ENCODE results near the gene ADORA3. TPM values are rescaled to one million over a fixed set of nuclear protein-coding genes. Genes with fewer than 3 reads are reported as not detected.
A peak's percentile ranks its signal among the peaks of the same experiment; 100 is the strongest.

Gene ADORA3
- total RNA-seq, 4 donors from 2014 or later = 5.3 to 17.5 (median 9.9) TPM

- DNase-seq (ENCODE audit: low spot score in 2 of 2) = no peak
- Histone ChIP-seq H3K4me1 (peaks cover 0 to 44% (median 15%) of the 10 kb centered on the region in 4 donors), H3K27ac (no peak overlapping the region), H3K36me3 (peaks cover 0 to 60% (median 6%) of the 10 kb centered on the region in 3 donors), H3K4me3 (no peak overlapping the region), H3K27me3 (no peaks in the 10 kb centered on the region), H3K9me3 (no peaks in the 10 kb centered on the region)
- no peak for TF ChIP-seq CTCF (IDR thresholded peaks at IDR 0.05)
- TF ChIP-seq EP300 (IDR thresholded peaks at IDR 0.05) = no peak
- TF ChIP-seq POLR2A (IDR thresholded peaks at IDR 0.05) = no peak
- 65 to 69% methylated on average over 5 of the region's 5 CpGs for WGBS, 2 donors
Measured at GRCh38 chr1:111454859-111455641, 48.4 kb downstream of the ADORA3 start.

GRCh38 chr1:111453706-111454105, 49.7 kb downstream of the ADORA3 start:
- no peak overlapping the region for H3K4me3 ChIP-seq
- H3K27ac ChIP-seq = no peak overlapping the region
- no peaks in the 10 kb centered on the region for H3K9me3 ChIP-seq
- H3K4me1 ChIP-seq = peaks cover 0 to 47% (median 18%) of the 10 kb centered on the region in 4 donors
- no peak for DNase-seq (ENCODE audit: low spot score in 2 of 2)
- no peaks in the 10 kb centered on the region for H3K27me3 ChIP-seq
- no peak for TF ChIP-seq EP300 (IDR thresholded peaks at IDR 0.05)
- no peak for TF ChIP-seq POLR2A (IDR thresholded peaks at IDR 0.05)
- no peak for TF ChIP-seq CTCF (IDR thresholded peaks at IDR 0.05)
- peaks cover 0 to 47% (median 6%) of the 10 kb centered on the region in 3 donors for H3K36me3 ChIP-seq
- WGBS, 2 donors = 82 to 94% methylated on average over 3 of the region's 3 CpGs

- no peak for DNase-seq (ENCODE audit: low spot score in 2 of 2)
- H3K9me3 ChIP-seq = no peaks in the 10 kb centered on the region
- no peak overlapping the region for H3K4me3 ChIP-seq
- H3K27me3 ChIP-seq = no peaks in the 10 kb centered on the region
- H3K36me3 ChIP-seq = peaks cover 0 to 36% (median 0%) of the 10 kb centered on the region in 3 donors
- H3K4me1 ChIP-seq = peaks cover 0 to 56% (median 25%) of the 10 kb centered on the region in 4 donors
- 76 to 80% methylated on average over 3 of the region's 3 CpGs for WGBS, 2 donors
- TF ChIP-seq CTCF (IDR thresholded peaks at IDR 0.05) = no peak
- TF ChIP-seq EP300 (IDR thresholded peaks at IDR 0.05) = no peak
- TF ChIP-seq POLR2A (IDR thresholded peaks at IDR 0.05) = no peak
- no peak overlapping the region for H3K27ac ChIP-seq
Measured at GRCh38 chr1:111452581-111452980, 50.9 kb downstream of the ADORA3 start.

- WGBS, 2 donors = 46 to 47% methylated on average over 3 of the region's 3 CpGs
- Histone ChIP-seq H3K9me3 (no peaks in the 10 kb centered on the region), H3K4me1 (peaks cover 0 to 61% (median 31%) of the 10 kb centered on the region in 4 donors), H3K27me3 (no peaks in the 10 kb centered on the region), H3K36me3 (peaks cover 0 to 34% (median 0%) of the 10 kb centered on the region in 3 donors), H3K4me3 (peak overlapping the region; percentile 64 to 93 (median 80)), H3K27ac (peak overlapping the region; percentile 54 to 87 (median 81))
- no peak for DNase-seq (ENCODE audit: low spot score in 2 of 2)
- TF ChIP-seq CTCF (IDR thresholded peaks at IDR 0.05) (no peak), POLR2A (IDR thresholded peaks at IDR 0.05) (no peak), EP300 (IDR thresholded peaks at IDR 0.05) (no peak)
Measured at GRCh38 chr1:111450185-111450584, 53.2 kb downstream of the ADORA3 start.

- Histone ChIP-seq H3K4me1 (peaks cover 0 to 57% (median 31%) of the 10 kb centered on the region in 4 donors), H3K4me3 (peak overlapping the region; percentile 64 to 93 (median 80)), H3K36me3 (peaks cover 0 to 36% (median 0%) of the 10 kb centered on the region in 3 donors), H3K27me3 (no peaks in the 10 kb centered on the region), H3K27ac (peak overlapping the region; percentile 54 to 87 (median 81)), H3K9me3 (no peaks in the 10 kb centered on the region)
- WGBS, 2 donors = 1 to 2% methylated on average over 8 of the region's 8 CpGs
- no peak for DNase-seq (ENCODE audit: low spot score in 2 of 2)
- no peak for TF ChIP-seq POLR2A (IDR thresholded peaks at IDR 0.05)
- no peak for TF ChIP-seq EP300 (IDR thresholded peaks at IDR 0.05)
- no peak for TF ChIP-seq CTCF (IDR thresholded peaks at IDR 0.05)
Measured at GRCh38 chr1:111449703-111450017, 53.8 kb downstream of the ADORA3 start.
